HG02678 (cell line): ENCODE measurements around the gene TSHZ2.
"Not testable (repeated sequence)": the region's sequence is repeated elsewhere in the genome, so short reads cannot be mapped to it uniquely, and the experiment has no call there.

Source experiments
- ATAC-seq: cut with Tn5 transposase; IDR thresholded peaks from one replicate; pipeline ENCODE4 v1.9.1; 2021; ENCODE audit warnings: mild to moderate bottlenecking, moderate library complexity; ENCODE audit not compliant: unreplicated experiment

Gene TSHZ2

GRCh38 chr20:52959125-52959524, 13.0 kb upstream of the TSHZ2 start:
- ATAC-seq, result no peak

DNA sequence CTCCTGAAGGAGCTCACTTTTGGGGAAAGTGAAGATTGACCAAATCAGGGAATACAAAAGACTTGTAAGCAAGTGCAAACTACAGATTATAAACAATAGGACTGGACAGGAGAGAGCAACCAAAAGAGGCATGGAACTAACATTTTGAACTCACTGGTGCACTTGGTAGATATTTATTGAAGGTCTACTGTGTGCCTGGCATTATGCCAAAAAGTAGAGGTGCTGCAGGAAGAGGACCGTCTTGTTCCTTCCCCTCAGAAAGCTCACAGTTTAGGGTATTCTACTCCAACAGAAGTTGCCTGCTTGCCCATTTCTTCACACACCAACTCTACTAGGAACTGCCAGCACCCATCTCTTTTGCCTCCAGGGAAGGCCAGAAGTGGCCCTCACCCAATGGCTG, 10.0 kb upstream of the TSHZ2 start:
- no peak for ATAC-seq

GRCh38 chr20:52963131-52963530, 9.0 kb upstream of the TSHZ2 start:
- no peak for ATAC-seq

- ATAC-seq, result no peak
These were observed 8.0 kb upstream of the TSHZ2 start for GRCh38 chr20:52964131-52964530.

- no peak for ATAC-seq
These were observed 6.8 kb upstream of the TSHZ2 start for GRCh38 chr20:52965380-52965779.

DNA sequence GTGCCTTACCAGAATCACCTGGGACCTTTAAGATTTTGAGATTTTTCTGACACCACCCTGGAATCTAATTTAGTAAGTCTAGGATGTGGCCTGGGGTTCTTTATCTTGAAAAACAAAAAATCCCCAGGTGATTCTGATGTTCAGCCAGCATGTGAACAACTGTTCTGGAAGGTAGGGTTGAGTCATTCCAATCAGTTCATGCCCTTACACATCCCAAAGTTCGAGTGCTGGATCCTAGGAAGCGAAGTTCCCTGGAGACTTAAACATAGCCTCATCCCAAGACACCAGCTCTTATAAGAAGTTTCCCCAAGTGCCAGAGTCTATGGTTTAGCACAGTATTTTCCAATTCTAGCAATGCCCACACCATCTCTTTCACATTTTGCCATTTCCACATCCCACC, 6.3 kb upstream of the TSHZ2 start:
- ATAC-seq, result no peak

GRCh38 chr20:52966543-52966942, 5.6 kb upstream of the TSHZ2 start:
- not testable (repeated sequence) for ATAC-seq

GRCh38 chr20:52971498-52972189, 514 bp upstream of the TSHZ2 start:
- ATAC-seq, result no peak

DNA sequence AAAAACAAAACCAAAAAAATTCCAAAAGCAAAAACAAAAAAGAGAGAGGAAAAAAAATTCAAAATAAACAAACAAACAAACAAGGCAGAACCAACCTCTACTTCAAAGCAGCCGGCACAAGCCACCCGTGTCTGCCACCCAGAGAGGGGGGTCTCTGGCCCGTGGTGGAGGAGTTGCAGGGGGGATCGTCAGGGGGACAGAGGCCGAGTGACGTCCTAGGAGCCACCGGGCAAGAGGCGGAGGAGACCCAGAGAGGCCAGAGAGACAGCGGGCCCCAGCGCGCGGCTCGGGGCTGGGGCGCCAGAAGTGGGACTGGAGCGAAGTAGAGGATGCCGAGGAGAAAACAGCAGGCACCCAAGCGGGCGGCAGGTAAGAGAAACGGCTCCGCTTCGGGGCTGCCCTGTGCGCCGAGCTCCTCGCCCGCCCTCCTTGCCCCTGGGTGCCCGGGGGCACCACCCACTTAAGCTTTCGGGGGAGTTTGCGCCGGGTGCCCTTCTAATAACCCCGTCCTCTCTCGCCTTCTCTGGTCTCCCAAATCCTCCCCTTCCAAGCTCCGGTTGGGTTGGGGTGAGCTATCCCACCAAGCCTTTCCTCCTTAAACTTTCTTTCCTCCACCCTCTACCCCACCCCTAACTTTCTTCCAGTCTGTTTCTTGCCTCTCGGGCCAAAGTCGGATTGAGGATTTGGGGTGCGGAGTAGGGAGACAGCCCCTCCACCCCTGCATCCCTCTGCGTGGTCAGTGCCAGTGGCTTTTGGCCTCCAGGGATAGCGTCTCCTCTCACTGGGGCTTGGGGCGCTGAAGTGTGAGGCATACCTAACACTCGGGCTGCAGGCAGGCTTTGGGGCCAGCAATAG, 1.0 kb downstream of the TSHZ2 start:
- ATAC-seq, result no peak

DNA sequence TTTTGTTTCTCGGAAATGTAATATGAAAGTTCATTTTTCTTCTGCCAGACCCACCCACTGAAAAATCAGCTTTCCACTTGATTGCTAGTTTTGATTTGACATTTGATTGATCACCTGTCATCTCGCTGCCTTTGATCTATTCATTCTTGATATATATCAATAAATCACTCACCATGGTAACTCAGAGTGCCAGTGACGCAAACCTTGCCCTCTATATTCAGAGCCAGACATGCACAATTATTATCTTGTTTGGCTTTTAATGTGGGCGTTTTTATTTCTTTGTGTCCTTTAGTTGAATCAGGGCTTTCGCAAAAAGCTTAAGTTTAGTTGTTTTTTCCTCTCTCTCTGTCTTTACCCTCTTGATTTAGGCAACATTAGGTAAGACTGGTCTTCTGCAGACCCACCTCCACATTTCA, 2.0 kb downstream of the TSHZ2 start:
- ATAC-seq, result no peak

GRCh38 chr20:52975029-52975732, 3.0 kb downstream of the TSHZ2 start:
- no peak for ATAC-seq

DNA sequence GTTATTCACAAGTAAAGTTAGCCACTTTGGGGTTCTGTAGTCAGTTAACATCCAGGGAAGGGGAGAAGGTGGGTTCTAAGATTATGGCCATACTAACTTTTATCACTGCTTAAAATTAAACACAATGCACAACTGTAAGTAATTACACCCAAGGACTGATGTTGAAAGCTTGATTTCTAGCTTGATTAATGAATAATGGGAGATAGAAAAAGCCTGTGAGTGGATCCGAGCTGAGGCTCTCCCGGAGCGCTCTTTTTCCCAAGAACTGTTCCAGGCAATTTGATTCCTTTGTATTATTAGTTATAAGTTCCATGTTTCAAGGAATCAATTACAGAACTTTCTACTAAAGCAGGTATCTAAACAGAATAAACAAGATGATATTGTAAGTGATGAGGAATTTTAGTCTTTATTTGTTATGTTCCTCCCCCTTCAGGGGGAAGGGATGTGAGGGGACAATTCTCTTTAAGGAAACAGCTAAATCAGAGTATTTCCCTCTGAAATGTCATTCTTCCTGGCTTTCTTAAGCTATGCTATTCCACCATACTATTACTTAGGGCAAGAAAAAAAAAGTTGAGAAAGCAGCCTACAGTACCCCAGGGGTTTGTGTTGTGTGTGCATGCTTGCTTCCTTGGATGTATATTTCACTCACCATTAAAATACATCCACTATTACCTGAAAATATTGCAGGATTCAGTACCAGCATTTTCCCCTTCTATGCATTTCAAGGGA, 3.8 kb downstream of the TSHZ2 start:
- ATAC-seq, result no peak

GRCh38 chr20:52978851-52979250, 6.7 kb downstream of the TSHZ2 start:
- ATAC-seq, result no peak

DNA sequence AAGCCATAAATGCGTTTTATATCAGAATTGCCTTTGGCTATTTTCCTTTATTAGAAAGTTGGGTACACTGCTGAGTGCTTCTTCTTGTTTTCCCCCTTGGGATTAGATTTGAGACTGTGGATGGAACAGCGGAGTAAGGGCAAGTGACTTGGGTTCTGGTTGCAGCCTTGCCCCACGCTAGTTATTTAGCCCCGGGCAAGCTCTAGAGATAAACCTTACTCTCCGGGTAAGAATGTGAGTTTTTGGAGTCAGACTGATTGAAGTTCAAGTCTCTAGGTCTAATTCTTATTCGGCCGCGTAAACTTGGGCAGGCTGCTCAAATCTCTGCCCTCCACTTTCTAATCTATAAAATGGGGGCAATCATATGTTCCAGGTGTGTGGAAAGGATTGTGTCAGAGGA, 8.9 kb downstream of the TSHZ2 start:
- ATAC-seq, result no peak

- no peak for ATAC-seq
These were observed 11.7 kb downstream of the TSHZ2 start for GRCh38 chr20:52983726-52984450.

- ATAC-seq, result no peak
These were observed 12.3 kb downstream of the TSHZ2 start for GRCh38 chr20:52984451-52984810.

GRCh38 chr20:52985687-52986086, 13.5 kb downstream of the TSHZ2 start:
- ATAC-seq, result no peak

DNA sequence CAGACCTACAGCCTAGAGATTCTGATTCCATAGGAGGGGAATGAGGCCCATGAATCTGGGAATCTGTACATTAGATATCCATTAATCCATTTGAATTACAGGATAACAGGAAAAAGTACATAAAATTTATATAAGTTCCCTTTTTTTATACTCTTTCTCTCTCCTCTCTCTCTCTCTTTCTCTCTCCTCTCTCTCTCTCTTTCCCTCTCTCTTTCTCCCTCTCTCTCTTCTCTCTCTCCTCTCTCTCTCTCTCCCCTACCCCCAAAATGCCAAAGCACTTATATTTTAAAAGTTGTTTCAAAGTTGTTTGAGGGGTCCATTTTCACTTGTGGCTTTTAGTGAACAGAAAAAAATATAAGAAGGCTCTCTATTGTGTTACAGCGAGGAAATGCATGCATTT, 15.1 kb downstream of the TSHZ2 start:
- ATAC-seq, result no peak

GRCh38 chr20:52991830-52992229, 19.7 kb downstream of the TSHZ2 start:
- no peak for ATAC-seq

GRCh38 chr20:52992632-52993031, 20.5 kb downstream of the TSHZ2 start:
- no peak for ATAC-seq
